ENCODE data around the gene HSD3B7. TPM values are rescaled to one million over a fixed set of nuclear protein-coding genes. Genes with fewer than 3 reads are reported as not detected.

Gene HSD3B7
- polyA plus RNA-seq, 2 donors, result 6.6 to 12.1 TPM

GRCh38 chr16:30996985-30997724 is 12.1 kb downstream of the HSD3B7 start:
- peaks cover 5 to 20% of the 10 kb centered on the region in 2 donors for H3K4me1 ChIP-seq (ENCODE audit: control insufficient read depth in 2 of 2, insufficient read depth in 2 of 2, low read length in 1 of 2)

GRCh38 chr16:30997725-30998711 is 13.0 kb downstream of the HSD3B7 start:
- no peaks in the 10 kb centered on the region for H3K9me3 ChIP-seq (ENCODE audit: control insufficient read depth in 2 of 2, insufficient read depth in 1 of 2, low read depth in 1 of 2, low read length in 1 of 2)
- H3K27ac ChIP-seq (ENCODE audit: low read depth in 2 of 2, low read length in 1 of 2), result peak overlapping the region; percentile 66 to 82
- WGBS, 2 donors, result 39 to 53% methylated on average over 21 of the region's 21 CpGs
- no peaks in the 10 kb centered on the region for H3K36me3 ChIP-seq (ENCODE audit: control insufficient read depth in 2 of 2, insufficient read depth in 2 of 2, low read length in 1 of 2)
- H3K4me3 ChIP-seq (ENCODE audit: low read depth in 1 of 2, low read length in 2 of 2), result peak overlapping the region; percentile 49 to 56
- H3K27me3 ChIP-seq (ENCODE audit: control insufficient read depth in 1 of 2, insufficient read depth in 2 of 2, low read length in 2 of 2), result no peaks in the 10 kb centered on the region
- peaks cover 6 to 26% of the 10 kb centered on the region in 2 donors for H3K4me1 ChIP-seq (ENCODE audit: control insufficient read depth in 2 of 2, insufficient read depth in 2 of 2, low read length in 1 of 2)

More at GRCh38 chr16:30996985-30997724, 12.1 kb downstream of the HSD3B7 start:
- 2 to 4% methylated on average over 44 to 60 of the region's 60 CpGs for WGBS, 2 donors
- H3K27ac ChIP-seq (ENCODE audit: low read depth in 2 of 2, low read length in 1 of 2), result peak overlapping the region; percentile 75 to 82
- H3K27me3 ChIP-seq (ENCODE audit: control insufficient read depth in 1 of 2, insufficient read depth in 2 of 2, low read length in 2 of 2), result no peaks in the 10 kb centered on the region
- no peaks in the 10 kb centered on the region for H3K9me3 ChIP-seq (ENCODE audit: control insufficient read depth in 2 of 2, insufficient read depth in 1 of 2, low read depth in 1 of 2, low read length in 1 of 2)
- no peaks in the 10 kb centered on the region for H3K36me3 ChIP-seq (ENCODE audit: control insufficient read depth in 2 of 2, insufficient read depth in 2 of 2, low read length in 1 of 2)
- peak overlapping the region; percentile 49 to 56 for H3K4me3 ChIP-seq (ENCODE audit: low read depth in 1 of 2, low read length in 2 of 2)

- H3K27me3 ChIP-seq (ENCODE audit: control insufficient read depth in 1 of 2, insufficient read depth in 2 of 2, low read length in 2 of 2), result no peaks in the 10 kb centered on the region
- no peaks in the 10 kb centered on the region for H3K9me3 ChIP-seq (ENCODE audit: control insufficient read depth in 2 of 2, insufficient read depth in 1 of 2, low read depth in 1 of 2, low read length in 1 of 2)
- H3K36me3 ChIP-seq (ENCODE audit: control insufficient read depth in 2 of 2, insufficient read depth in 2 of 2, low read length in 1 of 2), result no peaks in the 10 kb centered on the region
- no peak overlapping the region for H3K4me3 ChIP-seq (ENCODE audit: low read depth in 1 of 2, low read length in 2 of 2)
- H3K27ac ChIP-seq (ENCODE audit: low read depth in 2 of 2, low read length in 1 of 2), result peak overlapping the region in 1 of 2 donors; percentile 17
- 51 to 59% methylated on average over 6 of the region's 6 CpGs for WGBS, 2 donors
- H3K4me1 ChIP-seq (ENCODE audit: control insufficient read depth in 2 of 2, insufficient read depth in 2 of 2, low read length in 1 of 2), result peaks cover 6 to 29% of the 10 kb centered on the region in 2 donors
Observed at GRCh38 chr16:30998852-30999761, 14.1 kb downstream of the HSD3B7 start.

- peaks cover 6 to 29% of the 10 kb centered on the region in 2 donors for H3K4me1 ChIP-seq (ENCODE audit: control insufficient read depth in 2 of 2, insufficient read depth in 2 of 2, low read length in 1 of 2)
- H3K27me3 ChIP-seq (ENCODE audit: control insufficient read depth in 1 of 2, insufficient read depth in 2 of 2, low read length in 2 of 2), result no peaks in the 10 kb centered on the region
- H3K4me3 ChIP-seq (ENCODE audit: low read depth in 1 of 2, low read length in 2 of 2), result peak overlapping the region; percentile 2 to 39
- H3K9me3 ChIP-seq (ENCODE audit: control insufficient read depth in 2 of 2, insufficient read depth in 1 of 2, low read depth in 1 of 2, low read length in 1 of 2), result no peaks in the 10 kb centered on the region
- 60 to 67% methylated on average over 19 of the region's 19 CpGs for whole genome bisulfite sequencing, 2 donors
- no peaks in the 10 kb centered on the region for H3K36me3 ChIP-seq (ENCODE audit: control insufficient read depth in 2 of 2, insufficient read depth in 2 of 2, low read length in 1 of 2)
- H3K27ac ChIP-seq (ENCODE audit: low read depth in 2 of 2, low read length in 1 of 2), result peak overlapping the region; percentile 73 to 93
Observed at GRCh38 chr16:31000671-31001382, 15.8 kb downstream of the HSD3B7 start.

- 46 to 50% methylated on average over 16 of the region's 16 CpGs for WGBS, 2 donors
- Histone ChIP-seq H3K4me1 (ENCODE audit: control insufficient read depth in 2 of 2, insufficient read depth in 2 of 2, low read length in 1 of 2) (peaks cover 6 to 29% of the 10 kb centered on the region in 2 donors), H3K9me3 (ENCODE audit: control insufficient read depth in 2 of 2, insufficient read depth in 1 of 2, low read depth in 1 of 2, low read length in 1 of 2) (no peaks in the 10 kb centered on the region), H3K27me3 (ENCODE audit: control insufficient read depth in 1 of 2, insufficient read depth in 2 of 2, low read length in 2 of 2) (no peaks in the 10 kb centered on the region), H3K27ac (ENCODE audit: low read depth in 2 of 2, low read length in 1 of 2) (peak overlapping the region; percentile 73 to 93), H3K4me3 (ENCODE audit: low read depth in 1 of 2, low read length in 2 of 2) (no peak overlapping the region), H3K36me3 (ENCODE audit: control insufficient read depth in 2 of 2, insufficient read depth in 2 of 2, low read length in 1 of 2) (no peaks in the 10 kb centered on the region)
Observed at GRCh38 chr16:31001507-31002249, 16.7 kb downstream of the HSD3B7 start.

GRCh38 chr16:31002250-31002700 is 17.3 kb downstream of the HSD3B7 start:
- H3K27me3 ChIP-seq (ENCODE audit: control insufficient read depth in 1 of 2, insufficient read depth in 2 of 2, low read length in 2 of 2), result no peaks in the 10 kb centered on the region
- WGBS, 2 donors, result 47 to 52% methylated on average over 10 of the region's 10 CpGs
- H3K4me1 ChIP-seq (ENCODE audit: control insufficient read depth in 2 of 2, insufficient read depth in 2 of 2, low read length in 1 of 2), result peaks cover 6 to 26% of the 10 kb centered on the region in 2 donors
- H3K4me3 ChIP-seq (ENCODE audit: low read depth in 1 of 2, low read length in 2 of 2), result no peak overlapping the region
- H3K27ac ChIP-seq (ENCODE audit: low read depth in 2 of 2, low read length in 1 of 2), result peak overlapping the region; percentile 73 to 93
- H3K36me3 ChIP-seq (ENCODE audit: control insufficient read depth in 2 of 2, insufficient read depth in 2 of 2, low read length in 1 of 2), result no peaks in the 10 kb centered on the region
- no peaks in the 10 kb centered on the region for H3K9me3 ChIP-seq (ENCODE audit: control insufficient read depth in 2 of 2, insufficient read depth in 1 of 2, low read depth in 1 of 2, low read length in 1 of 2)

- Histone ChIP-seq H3K27ac (ENCODE audit: low read depth in 2 of 2, low read length in 1 of 2) (peak overlapping the region; percentile 73 to 93), H3K4me3 (ENCODE audit: low read depth in 1 of 2, low read length in 2 of 2) (no peak overlapping the region), H3K27me3 (ENCODE audit: control insufficient read depth in 1 of 2, insufficient read depth in 2 of 2, low read length in 2 of 2) (no peaks in the 10 kb centered on the region), H3K36me3 (ENCODE audit: control insufficient read depth in 2 of 2, insufficient read depth in 2 of 2, low read length in 1 of 2) (no peaks in the 10 kb centered on the region), H3K9me3 (ENCODE audit: control insufficient read depth in 2 of 2, insufficient read depth in 1 of 2, low read depth in 1 of 2, low read length in 1 of 2) (no peaks in the 10 kb centered on the region), H3K4me1 (ENCODE audit: control insufficient read depth in 2 of 2, insufficient read depth in 2 of 2, low read length in 1 of 2) (peaks cover 4 to 19% of the 10 kb centered on the region in 2 donors)
- WGBS, 2 donors, result 48 to 73% methylated on average over 9 of the region's 9 CpGs
Observed at GRCh38 chr16:31002862-31003341, 17.9 kb downstream of the HSD3B7 start.

GRCh38 chr16:31003744-31004143 is 18.7 kb downstream of the HSD3B7 start:
- H3K27me3 ChIP-seq (ENCODE audit: control insufficient read depth in 1 of 2, insufficient read depth in 2 of 2, low read length in 2 of 2), result no peaks in the 10 kb centered on the region
- H3K4me1 ChIP-seq (ENCODE audit: control insufficient read depth in 2 of 2, insufficient read depth in 2 of 2, low read length in 1 of 2), result peaks cover 4 to 18% of the 10 kb centered on the region in 2 donors
- no peaks in the 10 kb centered on the region for H3K9me3 ChIP-seq (ENCODE audit: control insufficient read depth in 2 of 2, insufficient read depth in 1 of 2, low read depth in 1 of 2, low read length in 1 of 2)
- H3K4me3 ChIP-seq (ENCODE audit: low read depth in 1 of 2, low read length in 2 of 2), result no peak overlapping the region
- 80 to 84% methylated on average over 6 of the region's 6 CpGs for WGBS, 2 donors
- H3K36me3 ChIP-seq (ENCODE audit: control insufficient read depth in 2 of 2, insufficient read depth in 2 of 2, low read length in 1 of 2), result no peaks in the 10 kb centered on the region
- H3K27ac ChIP-seq (ENCODE audit: low read depth in 2 of 2, low read length in 1 of 2), result peak overlapping the region in 1 of 2 donors; percentile 93
